PFSK-1 (cell line): Measurements from ENCODE around the gene EHD3.

Experiments used
- POLR2AphosphoS5 ChIP-seq: IDR thresholded peaks from 2 replicates; pipeline ENCODE4 v1.6.1; 2012; ENCODE audit warnings: low read depth, mild to moderate bottlenecking, control low read depth, low read length, moderate library complexity
- TAF1 ChIP-seq: IDR thresholded peaks from 2 replicates; pipeline ENCODE4 v1.6.1; 2012; ENCODE audit warnings: low read length, control low read depth, borderline replicate concordance; ENCODE audit not compliant: insufficient read depth

- TF ChIP-seq POLR2AphosphoS5 (no peak), TAF1 (no peak)
These were observed 32.9 kb downstream of the EHD3 start for GRCh38 chr2:31266804-31267203.
